Glutamatergic neuron (in vitro differentiated cells): ENCODE measurements around the gene APC2. TPM values are rescaled to one million over a fixed set of nuclear protein-coding genes. Genes with fewer than 3 reads are reported as not detected.

Experiments used
- DNase-seq: peaks from one replicate; pipeline ENCODE4 v3.0.0; 2022
- H3K27ac Mint-ChIP-seq: one replicate; pipeline ENCODE4 v1.8.0; 2020; ENCODE audit warnings: mild to moderate bottlenecking, mixed read lengths, inconsistent platforms; ENCODE audit not compliant: unreplicated experiment
- H3K27me3 Mint-ChIP-seq: one replicate; pipeline ENCODE4 v1.8.0; 2020; ENCODE audit warnings: mild to moderate bottlenecking, moderate library complexity, mixed read lengths, inconsistent platforms; ENCODE audit not compliant: unreplicated experiment
- H3K36me3 Mint-ChIP-seq: one replicate; pipeline ENCODE4 v1.8.0; 2020; ENCODE audit warnings: mild to moderate bottlenecking, mixed read lengths, inconsistent platforms; ENCODE audit not compliant: unreplicated experiment
- H3K4me1 Mint-ChIP-seq: one replicate; pipeline ENCODE4 v1.8.0; 2020; ENCODE audit warnings: mild to moderate bottlenecking, low read depth, mixed read lengths, inconsistent platforms; ENCODE audit not compliant: unreplicated experiment
- H3K4me3 Mint-ChIP-seq: one replicate; pipeline ENCODE4 v1.8.0; 2020; ENCODE audit warnings: mild to moderate bottlenecking, mixed read lengths, inconsistent platforms; ENCODE audit not compliant: unreplicated experiment
- H3K9me3 Mint-ChIP-seq: one replicate; pipeline ENCODE4 v1.8.0; 2020; ENCODE audit warnings: mild to moderate bottlenecking, moderate library complexity, mixed read lengths, inconsistent platforms; ENCODE audit not compliant: unreplicated experiment
- CTCF ChIP-seq: fragments of 200-600 bp; sonication (generic); IDR thresholded peaks from one replicate; pipeline ENCODE4 v1.5.0; 2021; ENCODE audit not compliant: partially characterized antibody, unreplicated experiment
- total RNA-seq: library from RNA; stranded (reverse); fragmentation: NEBNext Ultra II Directional; extraction: Animal tissue kit (Norgen Biotek cat#: 25700); gene quantifications from one replicate; pipeline ENCODE4 v1.2.1, GENCODE V29; 2021; ENCODE audit not compliant: unreplicated experiment

APC2 gene
- total RNA-seq, 1 donor from 2014 or later, result 371 TPM

- Mint-ChIP-seq H3K27ac (no peak overlapping the region), H3K9me3 (peaks cover 2% of the 10 kb centered on the region), H3K36me3 (no peaks in the 10 kb centered on the region), H3K4me1 (peaks cover 10% of the 10 kb centered on the region), H3K4me3 (no peak overlapping the region), H3K27me3 (peaks cover 2% of the 10 kb centered on the region)
- no peak for DNase-seq
- no peak for TF ChIP-seq CTCF
These were observed 17.4 kb upstream of the APC2 start for GRCh38 chr19:1432507-1432887.

GRCh38 chr19:1433119-1434039 lies 16.5 kb upstream of the APC2 start:
- Mint-ChIP-seq H3K9me3 (peaks cover 8% of the 10 kb centered on the region), H3K4me3 (no peak overlapping the region), H3K27me3 (peaks cover 2% of the 10 kb centered on the region), H3K36me3 (no peaks in the 10 kb centered on the region), H3K27ac (no peak overlapping the region), H3K4me1 (peaks cover 3% of the 10 kb centered on the region)
- DNase-seq, result no peak
- TF ChIP-seq CTCF, result no peak

- Mint-ChIP-seq H3K4me3 (no peak overlapping the region), H3K4me1 (peaks cover 3% of the 10 kb centered on the region), H3K27me3 (peaks cover 2% of the 10 kb centered on the region), H3K9me3 (peaks cover 8% of the 10 kb centered on the region), H3K36me3 (no peaks in the 10 kb centered on the region), H3K27ac (no peak overlapping the region)
- no peak for TF ChIP-seq CTCF
- DNase-seq, result no peak
These were observed 15.9 kb upstream of the APC2 start for GRCh38 chr19:1434040-1434366.

- peaks cover 11% of the 10 kb centered on the region for H3K9me3 Mint-ChIP-seq
- DNase-seq, result no peak
- no peaks in the 10 kb centered on the region for H3K36me3 Mint-ChIP-seq
- no peak overlapping the region for H3K27ac Mint-ChIP-seq
- no peak for TF ChIP-seq CTCF
- peaks cover 6% of the 10 kb centered on the region for H3K4me1 Mint-ChIP-seq
- H3K27me3 Mint-ChIP-seq, result peaks cover 2% of the 10 kb centered on the region
- H3K4me3 Mint-ChIP-seq, result no peak overlapping the region
These were observed 15.3 kb upstream of the APC2 start for GRCh38 chr19:1434577-1435060.

GRCh38 chr19:1435378-1435989 lies 14.4 kb upstream of the APC2 start:
- no peak for TF ChIP-seq CTCF
- Mint-ChIP-seq H3K9me3 (peaks cover 14% of the 10 kb centered on the region), H3K4me1 (peaks cover 7% of the 10 kb centered on the region), H3K36me3 (no peaks in the 10 kb centered on the region), H3K27me3 (peaks cover 3% of the 10 kb centered on the region), H3K4me3 (peak overlapping the region; percentile 23), H3K27ac (peak overlapping the region; percentile 64)
- DNase-seq, result no peak
